GM19193 (cell line): ENCODE measurements around the gene TNRC6C.

Source experiments
- POLR2A ChIP-seq: IDR thresholded peaks from 4 replicates; pipeline ENCODE4 v1.6.1; 2011; ENCODE audit not compliant: insufficient read depth, insufficient read length; ENCODE audit errors: extremely low read depth

The TNRC6C gene

GRCh38 chr17:78112518-78113471 is 154.3 kb downstream of the TNRC6C start:
- TF ChIP-seq POLR2A, result peak; percentile 42

- no peak for TF ChIP-seq POLR2A
These were observed 155.6 kb downstream of the TNRC6C start for GRCh38 chr17:78113804-78114785.

- peak; percentile 2 for TF ChIP-seq POLR2A
These were observed 156.6 kb downstream of the TNRC6C start for GRCh38 chr17:78114831-78115723.

GRCh38 chr17:78116411-78116810 is 157.9 kb downstream of the TNRC6C start:
- TF ChIP-seq POLR2A, result no peak

- TF ChIP-seq POLR2A, result no peak
These were observed 158.8 kb downstream of the TNRC6C start for GRCh38 chr17:78117027-78117981.

- TF ChIP-seq POLR2A, result peak; percentile 19
These were observed 160.3 kb downstream of the TNRC6C start for GRCh38 chr17:78118801-78119241.

GRCh38 chr17:78120537-78120936 is 162.0 kb downstream of the TNRC6C start:
- TF ChIP-seq POLR2A, result no peak

GRCh38 chr17:78120971-78121800 is 162.7 kb downstream of the TNRC6C start:
- peak; percentile 2 for TF ChIP-seq POLR2A

GRCh38 chr17:78121801-78122215 is 163.3 kb downstream of the TNRC6C start:
- no peak for TF ChIP-seq POLR2A

GRCh38 chr17:78122216-78122930 is 163.9 kb downstream of the TNRC6C start:
- TF ChIP-seq POLR2A, result peak; percentile 36

- TF ChIP-seq POLR2A, result peak; percentile 3
These were observed 164.4 kb downstream of the TNRC6C start for GRCh38 chr17:78122931-78123249.

GRCh38 chr17:78123258-78123929 is 164.9 kb downstream of the TNRC6C start:
- TF ChIP-seq POLR2A, result peak; percentile 5
